ENCODE data around the gene RILPL2.

DNA sequence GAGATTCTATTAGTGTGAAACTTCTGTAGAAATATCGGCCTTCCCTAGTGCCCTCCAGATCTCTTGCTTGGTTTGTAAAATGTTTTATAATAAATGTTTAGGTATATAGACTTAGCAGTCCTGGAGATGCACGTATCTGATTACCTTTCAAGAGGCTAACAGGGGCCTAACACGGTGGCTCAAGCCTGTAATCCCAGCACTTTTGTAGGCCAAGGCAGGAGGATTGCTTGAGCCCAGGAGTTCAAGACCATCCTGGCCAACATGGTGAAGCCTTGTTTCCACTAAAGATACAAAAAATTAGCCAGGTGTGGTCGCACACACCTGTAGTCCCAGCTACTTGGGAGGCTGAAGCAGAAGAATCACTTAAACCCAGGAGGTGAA lies 9.8 kb upstream of the RILPL2 start:
- no peak for TF ChIP-seq CTCF (IDR thresholded peaks at IDR 0.05; ENCODE audit: low read length)
- no peak for TF ChIP-seq EZH2 (optimal IDR thresholded peaks at IDR 0.05; ENCODE audit: low read depth, low read length)
